SK-N-SH (cell line): Measurements from ENCODE around the gene ZNF775. TPM values are rescaled to one million over a fixed set of nuclear protein-coding genes. Genes with fewer than 3 reads are reported as not detected.

Experiments used
- CTCF ChIA-PET: fragments of 300-600, 350-600 bp; formaldehyde crosslinking; extraction: SDS; loops from one replicate; lab custom pipeline; 2021; lab: Yijun Ruan, JAX
- POLR2A ChIA-PET: fragments of 350-600 bp; sonication (Branson Sonifier 250); formaldehyde crosslinking; extraction: SDS; loops from one replicate; lab custom pipeline; 2020; ENCODE audit warnings: antibody characterized with exemption, inconsistent platforms; lab: Yijun Ruan, JAX
- DNase-seq: peaks from one replicate; pipeline ENCODE4 v3.0.0; 2012
- H2AFZ ChIP-seq: fragments of 200-600 bp; sonication (generic); 2 replicates; pipeline ENCODE4 v1.8.1; 2016; ENCODE audit warnings: antibody characterized with exemption, mild to moderate bottlenecking, low read depth
- H3F3A ChIP-seq: fragments of 200-600 bp; sonication (generic); replicated peaks from 2 replicates; pipeline ENCODE3; 2016; ENCODE audit warnings: antibody characterized with exemption, mild to moderate bottlenecking; ENCODE audit not compliant: insufficient read depth
- H3K27ac ChIP-seq, 2 experiments: fragments of 200-500 bp in 1 of 2; fragments of 200-600 bp in 1 of 2; sonication (Bioruptor generic) in 1 of 2; sonication (generic), shearing (Covaris generic) in 1 of 2; 2 replicates each; pipeline versions ENCODE4 v1.5.1 to v1.6.1; 2014 to 2016; ENCODE audit warnings: low read depth in 2 of 2, inconsistent platforms in 1 of 2, low read length in 1 of 2, mild to moderate bottlenecking in 1 of 2, mixed read lengths in 1 of 2
- H3K27me3 ChIP-seq: fragments of 200-600 bp; sonication (generic), shearing (Covaris generic); 2 replicates; pipeline ENCODE4 v1.6.1; 2016; ENCODE audit warnings: mixed run types; ENCODE audit not compliant: insufficient read depth
- H3K36me3 ChIP-seq, 2 experiments: fragments of 200-500 bp in 1 of 2; fragments of 200-600 bp in 1 of 2; sonication (Bioruptor generic) in 1 of 2; sonication (generic) in 1 of 2; replicated peaks in 1 of 2; 2 replicates each; pipeline versions ENCODE3 to v1.5.1; 2014 to 2016; ENCODE audit warnings: low read length in 1 of 2, mild to moderate bottlenecking in 1 of 2; ENCODE audit not compliant: insufficient read depth in 2 of 2, control insufficient read depth in 1 of 2
- H3K4me1 ChIP-seq, 2 experiments: fragments of 200-500 bp in 1 of 2; fragments of 200-600 bp in 1 of 2; sonication (Bioruptor generic) in 1 of 2; sonication (generic), shearing (Covaris generic) in 1 of 2; 2 replicates each; pipeline versions ENCODE4 v1.5.1 to v1.6.1; 2014 to 2016; ENCODE audit warnings: low read depth in 1 of 2, low read length in 1 of 2, mixed run types in 1 of 2; ENCODE audit not compliant: insufficient read depth in 2 of 2, control insufficient read depth in 1 of 2
- H3K4me2 ChIP-seq: fragments of 200-600 bp; sonication (generic), shearing (Covaris generic); 2 replicates; pipeline ENCODE4 v1.6.1; 2017; ENCODE audit warnings: mixed run types
- H3K4me3 ChIP-seq, 2 experiments: fragments of 200-500 bp in 1 of 2; fragments of 200-600 bp in 1 of 2; sonication (Bioruptor generic) in 1 of 2; sonication (generic), shearing (Covaris generic) in 1 of 2; 2 replicates each; pipeline versions ENCODE4 v1.5.1 to v1.8.1; 2014 to 2016; ENCODE audit warnings: low read depth in 2 of 2, inconsistent platforms in 1 of 2, low read length in 1 of 2, mild to moderate bottlenecking in 1 of 2, mixed read lengths in 1 of 2, moderate library complexity in 1 of 2
- H3K79me2 ChIP-seq: fragments of 200-600 bp; sonication (generic); 2 replicates; pipeline ENCODE4 v1.8.1; 2017; ENCODE audit warnings: mild to moderate bottlenecking; ENCODE audit not compliant: insufficient read depth
- H3K9ac ChIP-seq: fragments of 200-600 bp; sonication (generic); 2 replicates; pipeline ENCODE4 v1.6.1; 2017; ENCODE audit warnings: mixed run types
- H3K9me2 ChIP-seq: fragments of 200-600 bp; sonication (generic); 2 replicates; pipeline ENCODE4 v1.6.1; 2017; ENCODE audit warnings: mixed run types
- H3K9me3 ChIP-seq: fragments of 200-600 bp; sonication (generic); 2 replicates; pipeline ENCODE4 v1.6.1; 2017; ENCODE audit warnings: mixed run types, mild to moderate bottlenecking, moderate library complexity
- H4K20me1 ChIP-seq: fragments of 200-600 bp; sonication (generic); 2 replicates; pipeline ENCODE4 v1.6.1; 2017; ENCODE audit warnings: mild to moderate bottlenecking, mixed run types; ENCODE audit not compliant: insufficient read depth
- CHD2 ChIP-seq: fragments of 150-350 bp; IDR thresholded peaks from 2 replicates; pipeline ENCODE4 v1.6.1; 2018; ENCODE audit warnings: low read length; ENCODE audit not compliant: partially characterized antibody
- ELF1 ChIP-seq: IDR thresholded peaks from 2 replicates; pipeline ENCODE4 v1.4.0; 2012
- EP300 ChIP-seq, 2 experiments: IDR thresholded peaks; 2 replicates each; pipeline versions ENCODE4 v1.4.0 to v1.6.1; 2012; ENCODE audit warnings: borderline replicate concordance in 1 of 2, low read depth in 1 of 2, low read length in 1 of 2
- EZH2phosphoT487 ChIP-seq: fragments of 200-600 bp; sonication (generic); IDR thresholded peaks from 2 replicates; pipeline ENCODE4 v1.6.1; 2017; ENCODE audit warnings: low read depth, mixed run types, mild to moderate bottlenecking, antibody characterized with exemption, moderate library complexity, borderline replicate concordance
- FOSL2 ChIP-seq: IDR thresholded peaks from 2 replicates; pipeline ENCODE4 v1.4.0; 2012; ENCODE audit warnings: low read depth, mild to moderate bottlenecking, moderate library complexity, borderline replicate concordance
- FOXJ3 ChIP-seq: sonication (generic); formaldehyde crosslinking; IDR thresholded peaks from 2 replicates; pipeline ENCODE4 v1.5.1; 2020; ENCODE audit warnings: mild to moderate bottlenecking, missing genetic modification reagents
- FOXM1 ChIP-seq: IDR thresholded peaks from 2 replicates; pipeline ENCODE4 v1.4.0; 2012; ENCODE audit warnings: low read depth, mild to moderate bottlenecking
- GABPA ChIP-seq: IDR thresholded peaks from 2 replicates; pipeline ENCODE4 v1.4.0; 2012; ENCODE audit warnings: low read depth, mild to moderate bottlenecking
- GATA2 ChIP-seq: sonication (generic); formaldehyde crosslinking; IDR thresholded peaks from 2 replicates; pipeline ENCODE4 v1.5.0; 2020; ENCODE audit warnings: mild to moderate bottlenecking, missing genetic modification reagents
- JUND ChIP-seq: IDR thresholded peaks from 2 replicates; pipeline ENCODE4 v1.4.0; 2012
- MAX ChIP-seq: IDR thresholded peaks from 2 replicates; pipeline ENCODE4 v1.4.0; 2012; ENCODE audit warnings: low read depth
- MEF2A ChIP-seq: IDR thresholded peaks from 2 replicates; pipeline ENCODE4 v1.4.0; 2012; ENCODE audit warnings: low read depth, borderline replicate concordance
- MXI1 ChIP-seq: IDR thresholded peaks from 2 replicates; pipeline ENCODE4 v1.6.1; 2012; ENCODE audit warnings: mild to moderate bottlenecking, low read depth, low read length, improper control_type of control experiment
- NFIC ChIP-seq: IDR thresholded peaks from 2 replicates; pipeline ENCODE4 v1.4.0; 2012; ENCODE audit warnings: borderline replicate concordance
- PBX3 ChIP-seq: IDR thresholded peaks from 2 replicates; pipeline ENCODE4; 2012
- POLR2AphosphoS5 ChIP-seq: IDR thresholded peaks from 2 replicates; pipeline ENCODE4 v1.6.1; 2012; ENCODE audit warnings: low read depth, low read length
- RAD21 ChIP-seq: IDR thresholded peaks from 2 replicates; pipeline ENCODE4 v1.6.1; 2012; ENCODE audit warnings: mild to moderate bottlenecking, low read length
- RCOR1 ChIP-seq: fragments of 150-350 bp; IDR thresholded peaks from 2 replicates; pipeline ENCODE4 v1.6.1; 2017; ENCODE audit warnings: antibody characterized with exemption, low read length
- RFX5 ChIP-seq: IDR thresholded peaks from 2 replicates; pipeline ENCODE4 v1.6.1; 2012; ENCODE audit warnings: mild to moderate bottlenecking, improper control_type of control experiment, low read length
- RXRA ChIP-seq: IDR thresholded peaks from 2 replicates; pipeline ENCODE4 v1.4.0; 2012; ENCODE audit warnings: low read depth, mild to moderate bottlenecking, borderline replicate concordance
- SIN3A ChIP-seq: IDR thresholded peaks from 2 replicates; pipeline ENCODE4 v1.6.1; 2012; ENCODE audit warnings: low read depth, mild to moderate bottlenecking, low read length, moderate library complexity, borderline replicate concordance
- SMC3 ChIP-seq: IDR thresholded peaks from 2 replicates; pipeline ENCODE4 v1.6.1; 2012; ENCODE audit warnings: low read depth, low read length, improper control_type of control experiment
- TCF12 ChIP-seq: IDR thresholded peaks from 2 replicates; pipeline ENCODE4 v1.4.0; 2012
- TEAD4 ChIP-seq: IDR thresholded peaks from 2 replicates; pipeline ENCODE4 v1.4.0; 2012; ENCODE audit warnings: mild to moderate bottlenecking, borderline replicate concordance; ENCODE audit not compliant: insufficient read depth
- USF1 ChIP-seq: IDR thresholded peaks from 2 replicates; pipeline ENCODE4 v1.4.0; 2012; ENCODE audit warnings: low read depth, borderline replicate concordance
- USF2 ChIP-seq: fragments of 150-350 bp; IDR thresholded peaks from 2 replicates; pipeline ENCODE4 v1.6.1; 2017; ENCODE audit warnings: antibody characterized with exemption, low read length, low read depth, borderline replicate concordance
- YY1 ChIP-seq: IDR thresholded peaks from 2 replicates; pipeline ENCODE4 v1.4.0; 2012; ENCODE audit warnings: low read depth, mild to moderate bottlenecking
- WGBS: methylation state at CpG from one replicate; pipeline ENCODE4 v1.1.6; 2017; ENCODE audit warnings: low lambda C conversion rate; 5-methylcytosine and 5-hydroxymethylcytosine counted together
- polyA plus RNA-seq, 3 experiments: library from polyadenylated mRNA; depleted of rRNA; stranded (reverse); fragments of >200 nt; gene quantifications; 2 replicates each; pipeline ENCODE4 v1.2.3, GENCODE V29; 2012

ZNF775 gene
- polyA plus RNA-seq, 1 of the 3 experiments (the other 2 are of a cell fraction) = 5.0 TPM

- no peak for TF ChIP-seq RXRA
- no peak for TF ChIP-seq FOSL2
Observed at GRCh38 chr7:150404172-150404804, 25.2 kb downstream of the ZNF775 start (continued).

- CTCF ChIA-PET = interaction anchor here (0.5 to 3.4 kb wide), 20 partner anchors 8 to 1228 kb away, joined by 3 to 17 read pairs (median 3); partner anchors contain the start of genes REPIN1 and ZNF775
- H3K79me2 ChIP-seq = no peaks in the 10 kb centered on the region
- H3K9me3 ChIP-seq = no peaks in the 10 kb centered on the region
- 9% methylated on average over 58 of the region's 86 CpGs for WGBS
- no peaks in the 10 kb centered on the region for H3K27me3 ChIP-seq
- H3K36me3 ChIP-seq = peaks cover 0 to 3% of the 10 kb centered on the region in 2 experiments
- no peaks in the 10 kb centered on the region for H3K9me2 ChIP-seq
- peak overlapping the region; percentile 98 for H2AFZ ChIP-seq
- peaks cover 9% of the 10 kb centered on the region for H3F3A ChIP-seq
- H3K4me1 ChIP-seq = peaks cover 9 to 35% of the 10 kb centered on the region in 2 experiments
- peak; percentile 100 for DNase-seq
- peak overlapping the region; percentile 98 for H3K4me2 ChIP-seq
- POLR2A ChIA-PET = interaction anchor here (0.7 to 3.2 kb wide), 7 partner anchors 20 to 82 kb away, joined by 3 to 19 read pairs (median 4); partner anchors contain the start of genes ACTR3C, LRRC61 and REPIN1
- H3K4me3 ChIP-seq = peak overlapping the region; percentile 71 to 74
- H3K9ac ChIP-seq = peak overlapping the region; percentile 86
- no peaks in the 10 kb centered on the region for H4K20me1 ChIP-seq
- H3K27ac ChIP-seq = peak overlapping the region; percentile 56 to 87
- TF ChIP-seq NFIC (no peak), SIN3A (peak; percentile 79; the same call in 1 of the 2 replicates), RAD21 (peak; percentile 19; the same call in 1 of the 2 replicates), EZH2phosphoT487 (no peak), TCF12 (no peak; the same call in 1 of the 2 replicates), ELF1 (no peak; the same call in 1 of the 2 replicates), YY1 (peak; percentile 69; the same call in 1 of the 2 replicates), RCOR1 (peak; percentile 62), FOXJ3 (CRISPR knock-in tag) (no peak), SMC3 (peak; percentile 12), GABPA (no peak; the same call in 1 of the 2 replicates), TEAD4 (peak; percentile 52; the same call in 1 of the 2 replicates), RFX5 (0 out of 2 replicates have a peak, but pooled peaks have one; percentile 48), USF2 (no peak), PBX3 (no peak), POLR2AphosphoS5 (peak; percentile 70), MAX (peak; percentile 90), FOXM1 (no peak), USF1 (0 out of 2 replicates have a peak, but pooled peaks have one; percentile 41), MEF2A (peak; percentile 32; the same call in 1 of the 2 replicates), GATA2 (no peak), MXI1 (peak; percentile 96), EP300 (IDR thresholded peaks at IDR 0.05; ENCODE audit: borderline replicate concordance in 1 of 2, low read depth in 1 of 2, low read length in 1 of 2) (peak in 1 of 2 experiments; percentile 74; a peak in 2 of 4 replicates), JUND (no peak), CHD2 (peak; percentile 78)
Observed at GRCh38 chr7:150404805-150405583, 25.9 kb downstream of the ZNF775 start.
